ENCODE data around the gene CMTM4.
A peak's percentile ranks its signal among the peaks of the same experiment; 100 is the strongest.

The CMTM4 gene

GRCh38 chr16:66658143-66658859, 38.2 kb downstream of the CMTM4 start:
- no peaks in the 10 kb centered on the region for H3K9me2 ChIP-seq (replicated peaks; ENCODE audit: low read depth, low read length)
- H2AFZ ChIP-seq (ENCODE audit: low read length), result peak overlapping the region; percentile 68
- H4K20me1 ChIP-seq (ENCODE audit: insufficient read depth, low read length, poor library complexity, severe bottlenecking), result no peaks in the 10 kb centered on the region
- H3K79me2 ChIP-seq (ENCODE audit: insufficient read depth, low read length), result no peaks in the 10 kb centered on the region
- no peaks in the 10 kb centered on the region for H3F3A ChIP-seq (ENCODE audit: low read depth)
- H3K9ac ChIP-seq (ENCODE audit: low read depth, low read length, poor library complexity, severe bottlenecking), result no peak overlapping the region
- H3K27me3 ChIP-seq (ENCODE audit: insufficient read depth, low read length, poor library complexity, severe bottlenecking), result no peaks in the 10 kb centered on the region
- H3K4me1 ChIP-seq (ENCODE audit: insufficient read depth, low read length, poor library complexity, severe bottlenecking), result peaks cover 6% of the 10 kb centered on the region
- H3K36me3 ChIP-seq (ENCODE audit: insufficient read depth, low read length), result no peaks in the 10 kb centered on the region
- no peaks in the 10 kb centered on the region for H3K9me3 ChIP-seq (ENCODE audit: insufficient read depth, low read depth, low read length)
- no peak overlapping the region for H3K4me3 ChIP-seq (ENCODE audit: low read length, poor library complexity, severe bottlenecking)
- peak overlapping the region; percentile 0 for H3K4me2 ChIP-seq (ENCODE audit: low read depth, low read length, poor library complexity, severe bottlenecking)
- no peak for TF ChIP-seq EZH2phosphoT487 (IDR thresholded peaks at IDR 0.05; ENCODE audit: borderline replicate concordance)
- TF ChIP-seq, protein P1, sequence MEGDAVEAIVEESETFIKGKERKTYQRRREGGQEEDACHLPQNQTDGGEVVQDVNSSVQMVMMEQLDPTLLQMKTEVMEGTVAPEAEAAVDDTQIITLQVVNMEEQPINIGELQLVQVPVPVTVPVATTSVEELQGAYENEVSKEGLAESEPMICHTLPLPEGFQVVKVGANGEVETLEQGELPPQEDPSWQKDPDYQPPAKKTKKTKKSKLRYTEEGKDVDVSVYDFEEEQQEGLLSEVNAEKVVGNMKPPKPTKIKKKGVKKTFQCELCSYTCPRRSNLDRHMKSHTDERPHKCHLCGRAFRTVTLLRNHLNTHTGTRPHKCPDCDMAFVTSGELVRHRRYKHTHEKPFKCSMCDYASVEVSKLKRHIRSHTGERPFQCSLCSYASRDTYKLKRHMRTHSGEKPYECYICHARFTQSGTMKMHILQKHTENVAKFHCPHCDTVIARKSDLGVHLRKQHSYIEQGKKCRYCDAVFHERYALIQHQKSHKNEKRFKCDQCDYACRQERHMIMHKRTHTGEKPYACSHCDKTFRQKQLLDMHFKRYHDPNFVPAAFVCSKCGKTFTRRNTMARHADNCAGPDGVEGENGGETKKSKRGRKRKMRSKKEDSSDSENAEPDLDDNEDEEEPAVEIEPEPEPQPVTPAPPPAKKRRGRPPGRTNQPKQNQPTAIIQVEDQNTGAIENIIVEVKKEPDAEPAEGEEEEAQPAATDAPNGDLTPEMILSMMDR (conservative IDR thresholded peaks at IDR 0.05; ENCODE audit: low read length), result peak; percentile 47

GRCh38 chr16:66656547-66656946, 40.0 kb downstream of the CMTM4 start:
- no peaks in the 10 kb centered on the region for H3K36me3 ChIP-seq (ENCODE audit: insufficient read depth, low read length)
- H3K4me2 ChIP-seq (ENCODE audit: low read depth, low read length, poor library complexity, severe bottlenecking), result no peak overlapping the region
- H3K27me3 ChIP-seq (ENCODE audit: insufficient read depth, low read length, poor library complexity, severe bottlenecking), result no peaks in the 10 kb centered on the region
- H3K4me1 ChIP-seq (ENCODE audit: insufficient read depth, low read length, poor library complexity, severe bottlenecking), result peaks cover 6% of the 10 kb centered on the region
- no peak overlapping the region for H3K9ac ChIP-seq (ENCODE audit: low read depth, low read length, poor library complexity, severe bottlenecking)
- H2AFZ ChIP-seq (ENCODE audit: low read length), result no peak overlapping the region
- H3K9me2 ChIP-seq (replicated peaks; ENCODE audit: low read depth, low read length), result no peaks in the 10 kb centered on the region
- no peaks in the 10 kb centered on the region for H3K79me2 ChIP-seq (ENCODE audit: insufficient read depth, low read length)
- H4K20me1 ChIP-seq (ENCODE audit: insufficient read depth, low read length, poor library complexity, severe bottlenecking), result no peaks in the 10 kb centered on the region
- TF ChIP-seq, protein P1 (conservative IDR thresholded peaks at IDR 0.05; ENCODE audit: low read length), result no peak
- TF ChIP-seq EZH2phosphoT487 (IDR thresholded peaks at IDR 0.05; ENCODE audit: borderline replicate concordance), result no peak
- no peaks in the 10 kb centered on the region for H3F3A ChIP-seq (ENCODE audit: low read depth)
- no peaks in the 10 kb centered on the region for H3K9me3 ChIP-seq (ENCODE audit: insufficient read depth, low read depth, low read length)
- no peak overlapping the region for H3K4me3 ChIP-seq (ENCODE audit: low read length, poor library complexity, severe bottlenecking)

- Histone ChIP-seq H3K79me2 (ENCODE audit: insufficient read depth, low read length) (no peaks in the 10 kb centered on the region), H3K27me3 (ENCODE audit: insufficient read depth, low read length, poor library complexity, severe bottlenecking) (no peaks in the 10 kb centered on the region), H3K4me2 (ENCODE audit: low read depth, low read length, poor library complexity, severe bottlenecking) (no peak overlapping the region), H4K20me1 (ENCODE audit: insufficient read depth, low read length, poor library complexity, severe bottlenecking) (no peaks in the 10 kb centered on the region), H3K4me3 (ENCODE audit: low read length, poor library complexity, severe bottlenecking) (no peak overlapping the region), H2AFZ (ENCODE audit: low read length) (no peak overlapping the region), H3K9ac (ENCODE audit: low read depth, low read length, poor library complexity, severe bottlenecking) (no peak overlapping the region), H3K9me2 (replicated peaks; ENCODE audit: low read depth, low read length) (no peaks in the 10 kb centered on the region), H3K4me1 (ENCODE audit: insufficient read depth, low read length, poor library complexity, severe bottlenecking) (peaks cover 16% of the 10 kb centered on the region), H3K36me3 (ENCODE audit: insufficient read depth, low read length) (no peaks in the 10 kb centered on the region), H3K9me3 (ENCODE audit: insufficient read depth, low read depth, low read length) (no peaks in the 10 kb centered on the region), H3F3A (ENCODE audit: low read depth) (no peaks in the 10 kb centered on the region)
- no peak for TF ChIP-seq EZH2phosphoT487 (IDR thresholded peaks at IDR 0.05; ENCODE audit: borderline replicate concordance)
- TF ChIP-seq, protein P1 (conservative IDR thresholded peaks at IDR 0.05; ENCODE audit: low read length), result no peak
These were observed 42.8 kb downstream of the CMTM4 start for GRCh38 chr16:66653581-66654350.
